Adrenal gland (tissue), 5 donors: Measurements from ENCODE around the gene PANK1.

Experiments used
- CTCF ChIP-seq, 6 experiments: fragments of 450-650 bp in 4 of 6; fragments of 200-600 bp in 2 of 6; sonication (generic) in 1 of 6; IDR thresholded peaks; 1 replicate in 5 of 6; 2 replicates in 1 of 6; pipeline versions ENCODE4 v1.5.1 to v1.8.0; 2016 to 2021; ENCODE audit warnings: antibody characterized with exemption in 6 of 6, mild to moderate bottlenecking in 2 of 6, moderate library complexity in 1 of 6
- POLR2A ChIP-seq, 2 donors: fragments of 450-650 bp; IDR thresholded peaks; one replicate each; pipeline ENCODE4 v1.6.1; 2017; ENCODE audit warnings: antibody characterized with exemption in 2 of 2, mild to moderate bottlenecking in 2 of 2, moderate library complexity in 1 of 2
- donor health status: DM: no; HTN: no; CAD: no.

- TF ChIP-seq CTCF (IDR thresholded peaks at IDR 0.05) = no peak
- TF ChIP-seq POLR2A (IDR thresholded peaks at IDR 0.05) = no peak
These were observed 17.6 kb upstream of the PANK1 start for GRCh38 chr10:89662596-89662995.
